HK-2 (cell line): ENCODE measurements around the gene KRT20.
A peak's percentile ranks its signal among the peaks of the same experiment; 100 is the strongest.
"Not testable (repeated sequence)": the region's sequence is repeated elsewhere in the genome, so short reads cannot be mapped to it uniquely, and the experiment has no call there.

Experiments
- DNase-seq: peaks from one replicate; pipeline ENCODE4 v3.0.0-alpha.2; 2018; ENCODE audit not compliant: unreplicated experiment

Gene KRT20, protein sequence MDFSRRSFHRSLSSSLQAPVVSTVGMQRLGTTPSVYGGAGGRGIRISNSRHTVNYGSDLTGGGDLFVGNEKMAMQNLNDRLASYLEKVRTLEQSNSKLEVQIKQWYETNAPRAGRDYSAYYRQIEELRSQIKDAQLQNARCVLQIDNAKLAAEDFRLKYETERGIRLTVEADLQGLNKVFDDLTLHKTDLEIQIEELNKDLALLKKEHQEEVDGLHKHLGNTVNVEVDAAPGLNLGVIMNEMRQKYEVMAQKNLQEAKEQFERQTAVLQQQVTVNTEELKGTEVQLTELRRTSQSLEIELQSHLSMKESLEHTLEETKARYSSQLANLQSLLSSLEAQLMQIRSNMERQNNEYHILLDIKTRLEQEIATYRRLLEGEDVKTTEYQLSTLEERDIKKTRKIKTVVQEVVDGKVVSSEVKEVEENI

DNA sequence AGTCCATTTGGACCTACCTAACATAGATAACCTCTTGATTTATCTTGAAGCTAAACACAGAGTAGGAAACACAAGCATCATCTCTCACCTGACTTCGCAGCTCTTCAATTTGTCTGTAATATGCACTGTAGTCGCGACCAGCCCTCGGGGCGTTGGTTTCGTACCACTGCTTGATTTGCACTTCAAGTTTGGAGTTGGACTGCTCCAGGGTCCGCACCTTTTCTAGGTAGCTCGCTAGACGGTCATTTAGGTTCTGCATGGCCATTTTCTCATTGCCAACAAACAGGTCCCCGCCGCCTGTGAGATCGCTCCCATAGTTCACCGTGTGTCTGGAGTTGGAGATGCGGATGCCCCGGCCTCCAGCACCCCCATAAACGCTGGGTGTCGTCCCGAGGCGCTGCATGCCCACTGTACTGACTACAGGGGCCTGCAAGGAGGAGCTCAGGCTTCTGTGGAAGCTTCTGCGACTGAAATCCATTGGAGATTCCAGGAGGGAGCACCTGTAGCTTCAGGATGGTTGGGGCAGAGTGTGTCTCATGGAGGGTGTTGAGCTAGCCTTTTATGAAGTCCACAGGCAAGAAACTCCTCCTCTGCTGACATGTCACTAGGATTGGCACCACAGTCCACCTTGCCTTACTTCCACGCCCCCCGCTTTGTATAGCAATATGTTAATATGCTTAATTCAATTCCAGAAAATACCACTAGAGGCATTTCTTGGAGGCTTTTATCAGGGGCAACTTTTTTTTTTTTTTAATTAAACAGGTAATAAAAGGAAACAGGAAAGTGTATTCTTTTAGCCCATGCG, at the start of gene KRT20:
Gene KRT20 (minus strand): TSS at position 535 of the 805 bp plus-strand sequence. CDS start 57 bp downstream, at position 478.
- DNase-seq: no peak

DNA sequence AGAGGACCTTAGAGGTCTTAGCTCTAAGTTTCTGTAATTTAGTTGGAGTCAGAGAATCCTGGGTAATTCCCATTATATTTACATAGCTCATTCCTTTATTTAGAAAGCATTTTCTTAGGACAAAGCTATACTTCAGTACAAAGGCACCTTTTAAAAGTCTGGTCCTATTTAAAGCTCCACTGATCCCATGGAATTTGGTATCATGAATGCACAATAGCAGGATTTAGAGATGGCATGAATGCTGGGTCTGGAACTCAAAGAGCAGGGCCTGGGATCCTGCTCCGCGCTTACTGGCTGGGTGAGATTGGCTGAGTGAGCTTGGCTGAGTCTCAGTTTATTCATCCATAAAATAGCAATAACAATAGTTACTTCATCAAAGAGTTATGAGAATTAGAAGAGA, 47.6 kb upstream of the KRT20 start:
- no peak for DNase-seq

DNA sequence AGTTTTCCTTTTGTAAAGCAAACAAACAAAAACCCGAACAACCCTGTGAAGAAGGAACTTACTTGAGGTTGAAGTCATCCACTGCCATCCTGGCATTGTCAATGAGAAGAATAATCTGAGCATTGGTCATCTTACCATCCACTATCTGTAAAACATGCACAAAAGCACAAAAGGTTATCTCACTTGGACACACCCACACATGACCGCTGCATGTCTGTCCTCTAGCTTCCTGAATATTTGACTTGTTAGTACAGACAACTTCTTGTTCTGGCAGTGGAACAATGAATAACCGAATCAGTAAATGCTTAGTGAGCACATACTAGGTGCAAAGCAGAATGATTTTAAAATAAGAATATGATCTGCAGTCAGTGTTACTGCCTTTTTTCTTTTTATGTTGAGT, 46.3 kb upstream of the KRT20 start:
- DNase-seq: no peak

DNA sequence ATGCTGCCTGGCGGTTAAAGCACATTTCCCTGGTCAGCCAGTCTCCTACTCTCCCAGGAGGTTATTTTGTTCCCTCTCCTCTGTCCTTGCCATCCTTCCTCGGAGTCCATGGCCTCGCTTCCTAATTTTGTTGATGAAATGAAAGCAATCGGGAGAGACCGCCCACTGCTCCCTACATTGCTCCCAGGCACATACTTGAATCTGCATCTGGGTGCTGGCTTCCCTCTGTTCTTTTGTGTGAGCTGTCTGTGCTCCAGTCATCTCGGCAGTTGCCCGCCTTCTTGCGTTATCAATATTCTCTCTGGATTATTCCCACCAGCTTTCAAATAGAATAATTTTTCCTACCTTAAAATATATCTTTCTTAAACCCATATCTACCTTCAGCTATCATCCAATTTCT, 41.3 kb upstream of the KRT20 start:
- DNase-seq: no peak

DNA sequence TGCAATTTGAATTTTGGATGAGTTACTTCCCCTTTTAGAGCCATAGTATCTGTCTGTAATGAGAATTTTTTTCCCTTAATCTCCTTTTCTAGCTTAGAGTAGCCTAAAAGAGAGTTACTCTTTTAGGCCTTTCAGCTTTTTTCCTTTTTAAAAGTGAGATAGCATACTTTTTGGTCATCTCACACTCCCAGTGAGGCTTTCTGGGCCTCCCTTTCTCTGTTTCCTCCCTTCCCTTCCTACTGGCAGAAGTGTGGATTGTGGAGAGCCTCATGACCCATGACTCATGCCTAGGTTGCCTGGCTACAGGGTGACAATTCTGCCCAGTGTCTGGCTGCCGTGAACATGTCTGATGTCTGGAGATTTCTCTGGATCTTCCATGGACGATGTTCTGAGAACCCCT, 37.2 kb upstream of the KRT20 start:
- DNase-seq: peak; percentile 69

DNA sequence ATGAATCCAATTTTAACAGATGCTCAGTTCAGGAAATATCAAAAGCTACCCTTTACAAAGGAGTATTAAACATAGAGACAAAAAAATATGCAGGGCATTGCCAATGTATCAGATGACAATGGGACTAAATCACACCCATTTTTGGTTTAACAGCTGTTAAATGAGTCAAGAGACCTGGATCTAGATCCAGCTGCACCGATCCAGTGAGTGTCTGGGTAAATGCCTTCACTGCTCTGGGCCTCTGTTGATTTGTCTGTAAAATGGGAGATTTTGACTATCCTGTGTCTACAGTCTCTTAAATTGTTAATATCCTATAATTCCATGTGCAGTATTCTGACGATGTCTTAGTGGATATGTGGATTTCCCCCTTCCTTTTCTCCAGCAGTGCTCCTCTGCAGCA, 36.0 kb upstream of the KRT20 start:
- no peak for DNase-seq

DNA sequence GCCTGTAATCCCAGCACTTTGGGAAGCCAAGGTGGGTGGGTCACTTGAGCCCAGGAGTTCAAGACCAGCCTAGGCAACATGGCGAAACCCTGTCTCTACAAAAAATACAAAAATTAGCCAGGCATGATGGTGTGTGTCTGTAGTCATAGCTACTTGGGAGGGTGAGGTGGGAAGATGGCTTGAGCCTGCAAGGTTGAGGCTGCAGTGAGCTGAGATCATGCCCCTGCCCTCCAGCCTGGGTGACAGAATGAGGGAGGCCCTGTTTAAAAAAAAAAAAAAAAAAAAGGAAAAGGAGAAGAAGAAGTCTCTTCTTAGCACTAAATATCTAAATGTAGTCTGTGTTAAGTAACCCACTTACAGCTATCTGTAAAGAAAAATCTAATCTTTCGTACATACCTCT, 32.1 kb upstream of the KRT20 start:
- DNase-seq: not testable (repeated sequence)

DNA sequence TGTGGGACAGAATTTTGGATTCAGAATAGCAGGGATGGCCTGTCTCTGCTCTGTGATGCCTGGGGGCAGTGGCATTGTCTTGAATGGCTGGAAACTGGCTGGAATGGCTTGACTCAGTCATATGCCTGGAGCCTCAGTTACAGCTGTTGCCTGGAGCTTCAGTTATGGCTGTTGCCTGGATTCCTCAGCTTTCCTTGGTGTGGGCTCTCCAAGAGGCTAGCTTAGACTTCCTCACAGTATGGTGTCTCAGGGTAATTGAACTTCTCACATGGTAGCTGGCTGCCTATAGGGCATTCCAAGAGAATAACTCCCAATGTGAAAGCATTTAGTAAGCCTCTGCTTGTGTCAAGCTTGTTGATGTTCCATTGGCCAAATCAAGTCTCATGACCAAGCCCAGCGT, 31.3 kb upstream of the KRT20 start:
- DNase-seq: no peak

DNA sequence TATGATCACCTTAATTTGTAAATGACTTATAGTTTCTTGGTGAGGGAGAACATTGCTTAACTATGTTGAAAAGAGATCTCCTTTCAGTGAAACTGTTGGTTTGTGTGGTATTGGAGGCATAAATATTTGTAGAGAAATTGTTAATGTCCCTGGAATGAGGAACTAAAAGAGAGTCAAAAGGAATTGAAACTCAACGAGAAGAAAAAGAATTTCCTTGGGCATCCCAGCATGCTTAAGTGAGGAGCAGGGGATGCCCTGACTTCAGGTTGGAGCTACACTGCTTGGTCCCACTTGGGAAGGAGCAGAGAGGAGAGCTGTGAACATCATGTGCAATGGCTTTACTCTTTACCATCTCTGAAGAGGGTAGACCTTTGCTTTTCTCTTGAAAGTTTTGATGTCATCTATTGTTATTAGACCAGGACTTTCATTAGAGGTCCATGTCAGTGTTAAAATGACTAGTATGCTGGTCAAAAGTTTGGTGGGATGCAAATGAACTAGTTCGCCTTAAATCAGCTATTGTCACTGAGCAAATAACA, 30.7 kb upstream of the KRT20 start:
- DNase-seq: no peak

DNA sequence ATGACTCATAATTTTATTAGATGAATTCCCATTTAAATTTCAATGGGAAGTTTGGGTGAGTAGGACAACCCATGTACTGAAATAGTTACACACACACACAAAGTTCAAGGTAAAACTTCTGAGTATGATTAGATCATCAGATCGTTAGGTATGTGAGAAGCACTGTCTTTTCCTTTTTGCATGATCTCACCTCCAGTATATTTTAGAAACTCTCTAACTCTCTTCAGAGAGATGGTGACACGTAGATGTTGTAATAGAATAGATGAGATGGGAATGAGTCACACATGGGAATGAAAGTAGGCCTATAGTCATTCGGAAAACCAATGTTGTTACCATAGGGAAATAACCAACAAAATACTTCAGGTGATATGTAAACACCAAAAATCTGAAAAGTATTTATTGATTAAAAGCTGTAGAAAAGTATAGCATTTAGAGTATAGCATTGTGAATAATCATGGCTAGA, 30.2 kb upstream of the KRT20 start:
- DNase-seq: no peak

DNA sequence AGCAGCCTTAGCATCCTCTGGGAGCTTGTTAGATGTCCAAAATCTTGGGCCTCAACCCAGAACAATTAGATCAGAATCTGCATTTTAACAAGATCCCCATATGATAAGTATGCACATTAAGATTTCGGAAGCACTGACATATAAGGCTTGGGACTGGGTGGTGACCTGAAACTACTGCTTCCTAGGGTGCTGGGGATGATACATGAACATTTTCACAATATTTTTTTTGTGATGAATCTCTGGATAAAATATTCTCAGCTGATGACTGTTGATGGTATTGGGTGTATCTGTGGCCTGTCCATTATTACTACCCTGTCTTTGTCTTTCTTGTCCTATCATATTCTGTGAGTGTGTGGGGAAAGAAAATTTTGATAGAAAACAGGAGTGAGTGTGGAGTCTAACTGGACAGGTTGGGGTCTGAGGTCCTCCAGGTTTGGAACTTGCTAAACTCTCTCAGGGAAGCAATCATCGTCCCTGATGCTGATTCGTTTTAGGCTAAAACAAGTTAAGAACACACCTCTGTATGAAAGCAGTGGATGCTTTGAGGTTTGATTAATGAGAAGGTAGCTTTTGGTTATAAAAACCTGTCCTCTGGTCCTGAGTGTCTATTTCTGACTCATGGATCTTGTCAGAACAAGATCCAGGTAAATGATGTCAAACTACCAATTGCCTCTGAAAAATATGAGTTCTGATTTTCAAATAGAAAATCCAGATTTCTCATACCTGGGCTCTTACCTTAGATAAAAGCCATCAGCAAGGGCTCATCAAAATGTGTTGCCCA, 29.2 kb upstream of the KRT20 start:
- no peak for DNase-seq

DNA sequence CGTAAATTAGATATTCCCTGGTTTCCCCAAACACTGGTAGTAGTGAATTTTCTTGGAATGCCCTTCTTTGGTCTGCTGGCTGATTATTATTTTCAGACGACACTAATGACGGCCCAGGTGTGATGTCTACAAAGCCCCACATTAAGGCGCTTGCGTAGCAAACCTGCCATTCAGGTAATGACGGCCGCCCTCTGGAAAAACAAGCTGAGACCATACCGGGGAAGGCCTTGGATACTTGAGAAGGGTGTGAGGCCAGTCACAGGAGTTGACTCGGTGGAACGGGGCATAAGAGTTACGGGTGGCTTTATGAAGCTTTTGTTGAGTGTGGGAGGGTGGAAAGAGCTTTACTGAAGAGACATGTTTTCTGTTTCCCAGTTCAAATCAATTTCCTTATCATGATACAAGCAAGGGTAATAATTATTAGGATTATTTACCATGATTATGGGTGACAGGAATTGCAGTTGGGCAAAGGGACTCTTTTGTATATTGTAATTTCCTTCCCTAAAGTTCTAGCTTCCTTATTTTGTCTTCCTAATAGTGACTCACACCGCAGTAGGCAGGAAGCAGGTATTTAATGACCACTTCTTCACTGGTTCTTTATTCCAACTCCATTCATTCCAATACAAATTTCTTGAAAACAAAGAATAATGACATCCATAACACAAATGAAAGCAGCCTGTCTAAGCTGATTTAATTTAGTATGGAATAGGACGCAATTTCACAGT, 27.6 kb upstream of the KRT20 start:
- no peak for DNase-seq

DNA sequence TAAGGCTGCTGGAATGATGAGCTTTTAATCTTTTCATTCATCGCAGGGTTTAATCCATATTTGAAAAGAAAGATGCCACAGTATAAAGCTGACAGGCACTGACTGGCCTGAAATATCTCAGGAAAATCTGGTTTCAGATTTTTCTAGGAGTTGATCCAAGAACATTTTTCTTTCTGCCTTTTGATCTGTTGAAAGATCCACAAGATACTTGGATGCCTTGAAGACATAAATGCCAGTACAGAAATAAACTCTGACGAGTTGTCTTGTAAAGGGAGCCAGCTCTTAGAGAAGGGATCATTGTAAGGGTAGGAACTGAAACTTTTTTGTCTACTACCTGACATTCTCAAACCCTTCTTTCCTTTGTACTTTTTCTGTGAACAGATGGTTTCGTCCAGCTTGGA, 25.4 kb upstream of the KRT20 start:
- no peak for DNase-seq

DNA sequence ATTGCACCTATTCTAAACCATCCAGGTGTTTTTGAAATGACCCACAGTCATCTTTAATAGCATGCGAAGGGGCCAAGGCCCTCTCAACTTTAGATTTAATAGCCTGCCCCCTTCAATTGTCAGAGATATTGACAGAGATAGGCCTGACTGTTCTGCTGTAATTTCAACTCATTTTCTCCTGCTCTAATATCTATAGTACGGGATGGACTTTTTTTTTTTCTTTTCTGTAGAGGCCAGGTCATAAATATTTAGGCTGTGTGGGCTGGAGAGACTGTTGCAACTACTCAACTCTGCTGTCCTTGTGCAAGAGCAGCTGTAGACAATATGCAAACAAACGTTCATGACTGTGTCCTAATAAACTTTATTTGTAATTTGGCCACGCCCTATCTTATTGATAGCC, 24.7 kb upstream of the KRT20 start:
- no peak for DNase-seq

DNA sequence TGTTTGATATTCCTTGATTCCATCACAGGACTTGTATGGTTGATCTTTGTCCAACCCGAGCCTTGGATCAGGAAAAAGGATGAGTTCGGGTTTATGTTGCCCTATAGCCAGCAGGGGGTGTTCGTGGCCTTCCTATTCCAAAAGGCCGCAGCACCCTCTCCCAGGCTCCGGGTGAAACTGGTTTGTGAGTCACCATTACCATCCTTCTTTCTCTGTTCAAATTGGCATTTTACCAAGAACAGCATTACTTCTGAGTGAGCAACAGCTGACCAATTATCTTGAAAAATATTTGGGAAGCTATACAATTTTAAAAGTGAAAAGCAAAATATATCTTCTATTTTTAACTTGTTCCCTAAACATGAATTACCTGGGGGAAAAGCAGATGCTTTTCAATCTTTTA, 24.3 kb upstream of the KRT20 start:
- peak; percentile 88 for DNase-seq

DNA sequence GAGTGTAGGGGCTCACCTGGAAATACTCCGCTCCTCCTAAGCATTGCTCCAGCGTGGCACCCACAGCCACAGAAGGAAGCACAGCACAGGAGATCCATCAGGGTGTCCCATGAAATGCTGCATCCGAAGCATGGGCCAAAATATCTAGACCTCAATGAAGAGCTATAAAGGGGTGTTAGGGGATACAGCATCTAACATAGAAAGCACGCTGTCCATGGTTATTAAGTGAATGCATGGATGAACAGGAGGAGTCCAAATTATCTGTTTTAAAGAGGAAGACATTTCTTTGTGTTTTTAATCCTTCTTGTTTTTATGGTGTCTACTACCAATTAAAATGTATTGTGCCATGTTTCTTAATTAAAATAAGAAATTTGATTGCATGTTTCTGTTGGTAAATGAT, 21.6 kb upstream of the KRT20 start:
- DNase-seq: no peak

DNA sequence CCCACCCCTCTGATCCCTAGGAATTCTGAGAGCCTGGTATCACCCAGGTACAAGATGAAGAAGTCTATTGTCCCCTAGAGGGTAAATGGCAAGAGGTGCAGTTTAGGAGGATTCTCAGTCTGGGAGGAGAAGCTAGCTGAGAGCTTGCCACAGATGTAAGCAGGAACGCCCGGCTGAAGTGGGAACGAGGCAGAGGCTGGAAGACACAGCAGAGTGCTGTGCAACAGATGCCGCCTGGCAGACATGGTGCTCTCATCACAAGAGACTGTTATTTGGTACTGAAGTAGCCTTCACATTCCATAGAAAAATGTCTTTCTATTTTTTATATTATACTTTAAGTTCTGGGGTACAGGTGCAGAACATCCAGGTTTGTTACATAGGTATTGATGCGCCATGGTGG, 20.3 kb upstream of the KRT20 start:
- no peak for DNase-seq

DNA sequence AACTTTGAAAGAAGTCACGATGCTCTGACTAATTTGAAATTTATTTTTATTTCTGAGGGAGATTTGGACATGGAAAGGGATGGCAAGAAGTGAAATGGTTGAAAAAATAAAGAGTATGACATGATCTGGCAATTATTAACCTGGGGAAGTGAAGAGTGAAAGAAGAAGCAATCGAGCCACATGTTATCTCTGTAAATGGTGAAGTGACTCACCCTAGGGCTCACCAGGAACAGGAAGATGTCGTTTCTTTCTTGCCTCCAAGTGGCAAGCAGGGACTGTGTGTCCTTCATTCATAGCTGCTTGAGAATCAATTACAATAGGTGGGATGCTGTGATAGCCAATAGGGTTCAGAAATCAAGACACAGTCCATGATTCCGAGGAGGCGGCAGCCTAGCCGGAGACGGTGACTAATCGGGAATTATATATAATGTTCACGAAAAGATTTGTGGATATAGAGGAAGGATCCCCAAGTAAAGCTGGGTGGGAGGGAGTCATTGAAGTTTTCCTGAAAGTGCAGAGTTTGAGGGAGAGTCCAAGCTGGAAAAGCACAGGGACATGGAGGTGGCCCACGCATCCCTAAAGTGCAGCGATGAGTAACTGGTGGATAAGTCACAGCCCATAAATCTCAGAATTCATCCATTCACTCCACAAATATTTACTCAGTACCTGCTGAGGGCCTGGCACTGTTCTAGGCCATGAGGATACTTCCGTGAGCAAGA, 18.2 kb upstream of the KRT20 start:
- peak; percentile 78 for DNase-seq

DNA sequence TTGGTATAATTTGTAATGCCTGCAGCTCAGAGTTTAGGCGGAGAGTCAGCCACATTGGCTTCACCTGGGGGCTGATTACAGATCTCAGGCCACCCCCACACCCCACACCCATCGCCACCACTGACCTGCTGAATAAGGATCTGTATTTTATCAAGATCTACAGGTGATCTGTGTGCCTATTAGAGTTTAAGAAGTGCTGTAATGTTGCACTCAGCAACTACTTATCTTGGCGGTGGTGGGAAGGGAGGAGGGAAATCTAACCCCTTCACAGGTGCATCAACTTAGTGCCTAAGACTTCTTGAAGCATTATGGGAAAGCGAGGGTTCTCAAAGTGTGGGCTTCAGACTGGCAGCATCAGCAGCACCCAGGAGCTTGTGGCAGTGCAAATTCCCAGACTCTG, 17.5 kb upstream of the KRT20 start:
- no peak for DNase-seq

DNA sequence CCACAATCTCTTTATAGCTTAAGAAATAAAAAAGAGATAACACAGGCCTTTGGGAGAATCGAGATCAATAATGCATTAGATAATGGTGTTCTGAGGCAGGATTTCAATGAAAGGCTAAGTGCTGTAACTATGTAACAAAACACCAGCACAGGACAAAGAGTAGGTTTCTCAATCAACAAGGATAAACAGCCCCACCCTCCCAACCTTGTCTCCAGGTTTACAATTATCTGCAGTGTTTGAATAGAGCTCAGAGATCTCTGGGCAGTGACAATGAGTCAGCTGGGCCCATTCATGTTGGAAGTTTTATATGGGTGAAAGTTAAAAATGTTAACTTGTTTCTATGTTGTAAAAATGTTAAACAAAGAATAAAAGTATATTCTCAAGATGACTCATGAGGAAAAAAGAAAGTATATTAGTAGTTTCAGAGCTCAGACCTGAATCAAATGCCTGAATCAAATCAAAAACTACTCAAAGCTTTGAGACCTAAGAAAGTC, 17.0 kb upstream of the KRT20 start:
- DNase-seq: no peak
